Posterior vena cava (tissue), 2 donors: ENCODE data around the gene TBX10. TPM values are rescaled to one million over a fixed set of nuclear protein-coding genes. Genes with fewer than 3 reads are reported as not detected.
"Not testable (repeated sequence)": the region's sequence is repeated elsewhere in the genome, so short reads cannot be mapped to it uniquely, and the experiment has no call there.

ENCODE experiments used
- DNase-seq: peaks from one replicate; pipeline ENCODE4 v3.0.0-alpha.2; 2020; ENCODE audit warnings: low spot score
- intact Hi-C, 2 donors: fragments of 100-400 bp; cut with DNase I; formaldehyde crosslinking; loops; one replicate each; pipeline versions ENCODE4 v1.14.1 to v1.14.2; 2022 to 2023
- total RNA-seq, 2 donors: library from RNA; stranded (reverse); fragmentation: NEBNext Ultra II Directional; extraction: Animal tissue kit (Norgen Biotek cat#: 25700); gene quantifications; one replicate each; pipeline ENCODE4 v1.2.1, GENCODE V29; 2021
- donor health status: DM: yes; HTN: yes; CAD: no.
- donor health status: DM: yes; HTN: yes; CAD: no.

The TBX10 gene
- total RNA-seq, 2 donors from 2014 or later: not detected

GRCh38 chr11:67648796-67649613 lies 9.4 kb upstream of the TBX10 start:
- intact Hi-C loops: no loop called here
- peak; percentile 64 for DNase-seq

- peak; percentile 41 for DNase-seq
- intact Hi-C loops: no loop called here
Measured at GRCh38 chr11:67648140-67648795, 8.7 kb upstream of the TBX10 start.

DNA sequence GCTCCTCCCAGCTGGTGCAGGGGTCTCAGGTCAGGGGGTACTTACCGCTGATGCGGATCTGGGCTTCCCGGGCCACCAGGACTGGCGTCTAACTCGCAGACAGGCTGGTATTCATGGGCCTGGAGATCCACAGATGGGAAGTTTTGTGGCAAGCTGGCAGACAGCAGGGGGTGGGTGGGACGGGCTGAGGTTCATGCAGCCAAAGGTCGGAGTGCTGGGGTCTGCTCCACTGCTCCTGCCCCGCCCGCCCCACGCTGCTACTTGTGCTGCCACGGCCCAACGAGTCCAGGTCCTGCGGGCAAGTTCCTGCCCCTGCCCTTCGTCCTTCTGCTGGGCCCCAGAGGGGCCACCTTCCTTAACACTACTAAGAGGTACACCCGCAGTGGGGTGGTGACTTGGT lies 7.9 kb upstream of the TBX10 start:
- intact Hi-C loops: no loop called here
- DNase-seq: peak; percentile 52

- intact Hi-C loops: no loop called here
Measured at GRCh38 chr11:67646535-67647336, 7.2 kb upstream of the TBX10 start.

DNA sequence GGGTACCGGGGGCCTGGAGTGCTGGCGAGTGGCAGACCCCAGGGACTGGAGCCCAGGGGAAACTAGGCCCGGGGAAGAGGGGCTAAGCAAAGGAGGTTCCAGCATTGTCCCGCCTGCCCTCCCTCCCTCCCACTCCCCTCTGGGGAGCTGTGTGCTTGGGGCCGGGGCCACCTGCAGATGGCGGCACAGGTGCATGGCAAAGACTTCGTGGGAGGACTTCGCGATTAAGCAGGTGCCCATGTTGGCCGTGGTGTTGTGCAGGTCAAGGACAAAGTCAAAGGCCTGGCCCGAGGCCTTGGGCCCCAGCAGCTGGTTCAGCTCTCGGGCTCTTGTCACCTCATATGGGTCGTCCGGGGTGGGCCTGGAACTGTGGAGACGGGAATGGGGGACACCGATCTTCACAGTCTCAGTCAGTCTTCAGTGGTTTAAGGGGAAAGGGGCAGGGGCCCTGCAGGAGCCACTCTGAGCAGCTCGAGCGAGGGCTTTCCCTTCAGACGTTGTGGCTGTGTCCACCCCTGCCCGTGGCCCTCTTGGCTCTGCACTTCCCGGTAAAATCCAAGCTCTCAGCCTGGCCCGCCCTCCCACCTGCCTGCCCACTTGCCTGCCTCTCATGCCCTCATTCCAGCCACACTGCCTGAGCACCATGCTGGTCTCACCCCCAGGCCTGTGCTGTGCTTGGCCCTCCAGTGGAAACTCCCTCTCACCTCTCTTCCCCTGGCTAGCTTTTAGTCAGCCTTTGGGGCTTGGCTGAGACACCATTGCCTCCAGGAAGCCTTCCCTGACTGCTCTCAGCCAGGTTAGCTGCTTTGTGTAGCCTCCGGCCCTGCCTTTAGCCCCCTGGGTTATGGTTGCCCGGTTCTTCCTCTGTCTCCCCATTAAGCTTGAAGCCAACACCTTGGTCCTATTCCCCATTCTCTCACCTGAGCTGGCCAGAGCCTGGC lies 6.2 kb upstream of the TBX10 start:
- DNase-seq: no peak
- intact Hi-C loops: no loop called here

More at GRCh38 chr11:67646535-67647336, 7.2 kb upstream of the TBX10 start:
- DNase-seq: no peak

- DNase-seq: no peak
- intact Hi-C loops: no loop called here
Measured at GRCh38 chr11:67644472-67645418, 5.2 kb upstream of the TBX10 start.

DNA sequence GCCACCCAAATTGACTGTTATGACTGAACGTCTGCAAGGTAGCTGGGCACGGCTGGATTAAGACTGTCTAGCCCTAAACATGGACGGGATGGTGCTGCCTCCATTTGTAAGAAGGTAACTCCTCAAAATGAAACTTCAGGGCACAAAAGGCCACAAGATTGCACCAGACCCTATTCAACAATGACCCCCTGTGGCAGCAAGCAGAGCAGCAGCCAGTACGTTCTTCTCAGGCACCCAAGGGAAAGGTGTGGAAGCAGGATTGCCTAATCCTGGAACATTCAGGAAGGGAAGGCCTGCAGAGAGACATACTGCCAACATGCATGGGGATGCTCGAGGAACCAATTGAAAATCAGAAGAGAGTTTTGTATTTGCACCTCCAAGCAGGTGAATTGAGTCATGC lies 4.5 kb upstream of the TBX10 start:
- intact Hi-C loops: no loop called here
- DNase-seq: no peak

GRCh38 chr11:67642173-67643120 lies 2.9 kb upstream of the TBX10 start:
- intact Hi-C loops: no loop called here
- DNase-seq: peak; percentile 69

DNA sequence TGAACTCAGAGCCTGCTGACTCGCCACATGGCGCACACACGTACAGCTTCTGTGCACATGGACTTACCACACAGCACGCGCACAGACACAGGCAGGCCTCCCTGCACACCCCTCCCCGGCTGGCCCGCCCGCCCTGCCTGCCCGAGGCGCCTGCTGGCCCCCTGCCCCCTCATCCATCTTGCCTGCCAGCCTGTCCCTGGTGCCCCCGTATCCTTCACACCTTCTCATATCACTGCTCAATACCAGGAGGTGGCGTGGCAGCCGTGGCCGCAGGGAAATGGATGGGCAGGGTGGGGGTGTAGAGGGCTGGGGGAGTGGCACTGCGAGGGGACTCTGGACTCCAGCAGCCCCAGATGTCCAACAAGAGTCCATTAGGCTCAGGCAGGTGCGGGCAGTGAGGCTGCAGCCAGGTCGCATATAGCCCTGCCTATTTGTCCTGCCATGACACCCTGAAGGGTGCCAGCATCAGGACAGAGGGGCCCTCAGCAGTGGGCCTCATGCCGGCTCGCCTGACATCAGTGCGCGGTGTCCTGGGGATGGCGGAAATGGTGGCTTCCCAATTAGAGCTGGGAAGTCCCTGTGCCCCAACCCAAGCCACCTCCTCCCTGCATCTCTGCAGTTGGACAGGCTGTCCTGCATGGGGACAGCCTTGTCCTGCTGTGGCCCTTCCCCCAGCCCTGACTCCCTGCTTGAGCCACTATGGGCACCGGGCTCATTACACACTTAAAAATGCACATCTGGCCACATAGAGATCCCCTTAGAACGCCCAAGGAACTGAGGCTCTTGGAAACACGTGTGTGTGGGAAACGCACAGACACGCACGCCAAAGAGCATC lies 2.0 kb upstream of the TBX10 start:
- intact Hi-C loops: no loop called here
- peak; percentile 73 for DNase-seq

DNA sequence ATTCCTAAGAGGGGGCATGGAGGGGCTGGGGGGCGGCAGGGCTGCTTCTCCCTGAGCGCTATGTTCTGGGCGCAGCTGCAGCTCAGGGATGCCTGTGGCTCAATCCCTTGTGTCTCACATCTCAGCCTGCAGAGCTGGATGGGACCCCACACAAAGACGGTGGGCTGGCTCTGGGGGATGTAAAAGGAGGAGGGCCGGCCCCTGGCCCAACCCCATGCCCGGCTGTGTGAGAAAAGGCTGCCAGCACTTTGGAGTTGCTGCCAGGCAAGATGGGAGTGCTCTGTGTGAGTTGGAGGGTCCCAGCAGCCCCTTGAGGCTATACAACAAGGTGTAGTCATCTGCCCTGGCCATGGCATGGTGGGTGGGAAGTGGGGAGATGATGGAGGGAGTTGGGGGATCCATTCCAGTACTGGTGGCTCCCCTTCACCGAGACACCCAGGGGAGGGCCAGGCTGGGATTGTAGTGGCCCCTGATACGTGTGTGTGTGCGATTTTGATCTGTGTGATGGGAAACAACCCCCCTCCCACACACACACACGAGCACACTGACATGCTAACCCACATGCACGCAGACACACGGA lies 1.3 kb upstream of the TBX10 start:
- peak; percentile 46 for DNase-seq
- intact Hi-C loops: no loop called here

- peak; percentile 88 for DNase-seq
- intact Hi-C loops: no loop called here
Measured at GRCh38 chr11:67640021-67640757, 626 bp upstream of the TBX10 start.

DNA sequence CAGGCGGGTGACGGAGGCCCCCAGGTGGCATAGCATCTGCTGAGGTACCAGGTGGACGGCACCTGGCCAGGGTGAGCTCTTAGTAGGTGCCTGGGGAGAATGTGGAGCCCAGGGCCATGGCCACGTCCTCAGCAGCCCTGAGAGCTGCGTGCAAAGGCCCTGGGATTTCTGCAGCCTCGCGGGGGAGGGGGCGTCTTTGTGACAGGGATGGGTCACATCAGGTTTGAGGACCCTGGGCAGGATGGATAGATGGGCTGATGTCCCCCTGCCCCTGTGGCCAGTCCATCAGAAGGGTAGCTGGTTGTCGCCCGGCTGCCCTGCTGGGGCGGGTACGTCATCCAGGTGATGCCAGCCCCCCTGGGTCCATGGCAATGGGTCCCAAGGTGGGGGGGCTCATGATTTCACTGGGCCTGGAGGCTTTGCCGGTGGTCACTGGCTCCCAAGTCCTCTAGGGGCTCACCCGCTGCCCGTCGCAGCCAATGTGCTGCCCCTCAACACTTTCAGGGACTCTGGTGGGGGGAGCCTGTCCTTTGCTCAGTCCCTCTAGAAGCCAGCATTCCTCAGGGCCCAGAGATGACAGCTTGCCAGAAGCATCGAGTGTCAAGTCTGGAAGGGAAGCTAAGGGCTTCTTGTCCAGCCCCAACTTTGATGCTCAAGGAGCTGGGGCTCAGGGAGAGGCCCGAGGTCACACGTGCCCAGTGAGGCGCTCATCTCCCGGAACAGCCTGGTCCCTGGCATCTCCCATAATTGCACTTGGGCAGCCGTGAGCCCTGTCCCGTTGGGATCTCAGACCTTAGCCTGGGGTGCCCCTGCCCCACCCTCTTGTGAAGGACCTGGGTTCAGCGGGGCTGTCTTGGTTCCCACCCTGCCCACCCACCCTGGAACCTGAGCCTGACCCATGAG lies 777 bp downstream of the TBX10 start:
- DNase-seq: peak; percentile 68
- intact Hi-C loops: no loop called here

DNA sequence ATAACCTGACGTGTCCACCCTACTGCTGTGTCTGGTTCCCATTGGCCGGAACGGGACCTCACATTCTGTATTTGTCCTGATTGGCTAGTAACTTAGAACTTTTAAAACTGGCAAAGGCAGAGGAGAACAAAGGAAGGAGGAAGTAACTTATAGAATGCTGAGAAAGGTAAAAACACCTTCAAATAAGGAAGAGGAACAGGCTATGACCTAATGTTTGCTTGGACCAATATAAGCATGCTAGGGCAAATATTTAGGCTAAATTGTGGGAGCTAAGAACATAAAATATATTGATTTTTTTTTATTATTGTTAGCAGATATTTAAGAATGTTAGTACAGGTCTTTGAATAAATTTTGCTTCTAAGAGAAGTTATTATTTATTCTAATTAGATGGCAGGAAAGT lies 2.1 kb downstream of the TBX10 start:
- intact Hi-C loops: not testable (repeated sequence)
- DNase-seq: peak; percentile 15

GRCh38 chr11:67636962-67637361 lies 2.6 kb downstream of the TBX10 start:
- intact Hi-C loops: no loop called here
- no peak for DNase-seq
